Heart left ventricle (tissue), 13 donors: ENCODE measurements around the gene APEH.

Source experiments
- CTCF ChIP-seq, 12 donors: fragments of 200-600 bp; sonication (generic) in 4 of 12; IDR thresholded peaks; one replicate each; pipeline versions ENCODE4 v1.5.0 to v1.8.0; 2018 to 2022; ENCODE audit warnings: antibody characterized with exemption in 12 of 12, mild to moderate bottlenecking in 5 of 12
- POLR2A ChIP-seq, 2 donors: fragments of 450-650 bp; IDR thresholded peaks; one replicate each; pipeline ENCODE4 v1.6.1; 2017; ENCODE audit warnings: antibody characterized with exemption in 2 of 2, mild to moderate bottlenecking in 2 of 2, moderate library complexity in 2 of 2
- donor health status: ischemic (EF 13 %, LVEDD 7.1; RV severe dilation, severe dysfunction).
- donor health status: DM: no; HTN: yes; CAD: no.
- donor health status: DM: no; HTN: no; CAD: no.
- donor health status: ischemic (EF 25% LVEDD 6.9; RV normal size, moderate dysfunction).
- donor health status: ischemic (EF 25% LVEDD 5.7; RV mildly dilated, moderate dysfunction).
- donor health status: ischemic (EF 35%, LVEDD 5.7; RV mildly dilated, moderate dysfunction).
- donor health status: nonischemic (EF 11% LVEDD 7.7; RV severe dilation, severe dysfunction).
- donor health status: DM: yes; HTN: yes; CAD: no.
- donor health status: PGD.
- donor health status: ischemic (EF 29% LVEDD 5.4; RV normal size, mild dysfunction).
- donor health status: nonischemic (EF 23%, LVEDD 6.1; RV moderate dilation, normal function).

DNA sequence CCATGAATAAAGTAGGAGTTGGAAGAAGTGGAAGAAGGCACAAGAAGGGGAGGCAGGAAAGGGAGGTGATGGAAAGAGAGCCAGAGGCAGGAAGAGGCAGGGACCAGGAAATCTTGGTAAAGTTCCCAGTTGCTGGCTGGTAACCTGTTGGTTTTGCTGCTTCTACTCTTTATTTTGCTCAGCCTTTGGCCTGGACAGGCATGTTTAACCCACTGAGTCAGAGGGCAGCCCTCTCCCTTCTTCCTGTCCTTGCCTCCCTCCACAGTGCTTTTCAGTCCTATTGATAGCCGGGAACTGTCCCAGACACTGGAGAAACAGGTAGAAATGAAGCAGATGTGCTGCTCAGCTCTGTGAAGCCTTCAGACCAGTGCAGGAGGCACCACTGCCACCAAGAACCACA is 43.4 kb upstream of the APEH start:
- no peak for TF ChIP-seq CTCF (IDR thresholded peaks at IDR 0.05)
- no peak for TF ChIP-seq POLR2A (IDR thresholded peaks at IDR 0.05)
